ENCODE results near the gene ST6GALNAC2. TPM values are rescaled to one million over a fixed set of nuclear protein-coding genes. Genes with fewer than 3 reads are reported as not detected.
"Not testable (repeated sequence)": the region's sequence is repeated elsewhere in the genome, so short reads cannot be mapped to it uniquely, and the experiment has no call there.

Gene ST6GALNAC2
- total RNA-seq, 4 donors from 2014 or later: 1.4 to 4.4 (median 1.6) TPM; not detected in 1

DNA sequence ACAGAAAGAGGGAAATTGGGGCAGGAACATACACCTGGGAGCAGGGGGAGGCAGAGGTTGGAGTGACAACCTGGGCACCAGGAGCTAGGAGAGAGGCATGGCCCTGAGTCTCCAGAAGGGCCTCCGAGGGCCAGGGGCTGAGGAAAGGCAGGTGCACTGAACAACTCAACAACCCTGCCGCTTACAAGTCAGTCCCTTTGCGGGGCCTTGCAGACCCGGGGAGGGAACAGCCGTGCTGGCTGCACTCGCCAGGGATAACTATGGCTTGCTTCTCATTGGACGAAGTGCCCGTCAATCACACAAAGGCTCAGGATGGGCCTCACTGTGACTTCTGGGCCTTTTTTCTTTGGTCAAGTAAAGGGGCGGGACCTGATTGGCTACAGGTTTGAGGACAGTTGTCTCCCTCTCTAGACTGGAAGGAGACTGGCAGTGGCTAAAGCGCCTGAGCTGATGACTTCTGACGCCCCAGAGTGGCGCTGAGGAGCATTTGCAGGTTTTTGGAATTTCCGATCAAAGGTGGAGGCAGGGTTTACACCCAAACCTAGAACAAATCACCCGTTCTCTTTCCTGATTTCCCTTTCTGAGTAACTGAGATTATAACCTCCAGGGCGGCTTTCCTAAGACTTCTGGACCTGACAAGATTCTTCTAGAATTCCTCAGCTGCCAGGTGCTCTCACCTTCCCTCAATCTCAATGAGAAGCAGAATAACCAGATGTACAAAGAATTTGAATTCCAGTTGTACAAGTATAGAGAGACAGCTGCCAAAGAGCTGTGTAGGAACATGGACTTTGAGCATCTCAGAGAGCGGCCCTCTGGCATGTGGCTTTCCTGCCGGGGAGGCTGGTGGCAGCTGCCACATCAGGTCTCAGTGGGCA, 27.6 kb upstream of the ST6GALNAC2 start:
- H3K9me3 ChIP-seq: no peaks in the 10 kb centered on the region
- H3K27ac ChIP-seq: no peak overlapping the region
- in situ Hi-C loops (cut with MboI; ENCODE audit: low pct_ligation_motif_present in 1 of 4, low pct_unique_long_range_greater_than_20kb in 1 of 4, low sequenced_read_pairs in 3 of 4): no loop called here
- WGBS, 2 donors (ENCODE audit: low coverage in 1 of 2): 65 to 70% methylated on average over 2 to 16 of the region's 17 CpGs
- no peak overlapping the region for H3K4me3 ChIP-seq
- no peaks in the 10 kb centered on the region for H3K4me1 ChIP-seq
- no peak for DNase-seq
- TF ChIP-seq POLR2A (IDR thresholded peaks at IDR 0.05) (no peak), EP300 (IDR thresholded peaks at IDR 0.05; ENCODE audit: low read depth) (no peak)
- H3K36me3 ChIP-seq: no peaks in the 10 kb centered on the region
- H3K27me3 ChIP-seq: no peaks in the 10 kb centered on the region
- intact Hi-C loops (cut with DNase I; ENCODE audit: low total_unique reads): no loop called here

DNA sequence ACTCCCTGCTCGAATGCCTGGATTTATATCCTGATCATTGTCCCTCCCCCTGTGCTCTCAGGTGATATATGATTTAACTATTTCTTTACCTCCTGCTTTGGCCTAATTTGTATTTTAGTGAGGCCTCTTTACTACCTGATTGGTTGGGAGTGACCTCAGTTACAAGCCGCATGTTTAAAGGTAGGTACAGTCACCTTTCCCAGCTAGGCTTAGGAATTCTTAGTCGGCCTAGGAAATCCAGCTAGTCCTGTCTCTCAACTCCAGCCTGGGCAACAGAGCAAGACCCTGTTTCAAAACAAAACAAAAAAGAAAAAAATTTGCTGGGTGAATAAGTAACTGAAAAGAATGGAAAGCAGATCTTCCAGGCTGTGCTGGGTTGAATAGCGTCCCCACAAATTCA, 26.8 kb upstream of the ST6GALNAC2 start:
- no peaks in the 10 kb centered on the region for H3K36me3 ChIP-seq
- intact Hi-C loops (cut with DNase I; ENCODE audit: low total_unique reads): no loop called here
- no peaks in the 10 kb centered on the region for H3K4me1 ChIP-seq
- no peak overlapping the region for H3K4me3 ChIP-seq
- no peaks in the 10 kb centered on the region for H3K9me3 ChIP-seq
- WGBS, 2 donors (ENCODE audit: low coverage in 1 of 2): 60 to 74% methylated on average over 4 of the region's 4 CpGs
- TF ChIP-seq POLR2AphosphoS5 (IDR thresholded peaks at IDR 0.05) (no peak), POLR2A (IDR thresholded peaks at IDR 0.05) (no peak), EP300 (IDR thresholded peaks at IDR 0.05; ENCODE audit: low read depth) (no peak)
- TF ChIP-seq, protein P1, sequence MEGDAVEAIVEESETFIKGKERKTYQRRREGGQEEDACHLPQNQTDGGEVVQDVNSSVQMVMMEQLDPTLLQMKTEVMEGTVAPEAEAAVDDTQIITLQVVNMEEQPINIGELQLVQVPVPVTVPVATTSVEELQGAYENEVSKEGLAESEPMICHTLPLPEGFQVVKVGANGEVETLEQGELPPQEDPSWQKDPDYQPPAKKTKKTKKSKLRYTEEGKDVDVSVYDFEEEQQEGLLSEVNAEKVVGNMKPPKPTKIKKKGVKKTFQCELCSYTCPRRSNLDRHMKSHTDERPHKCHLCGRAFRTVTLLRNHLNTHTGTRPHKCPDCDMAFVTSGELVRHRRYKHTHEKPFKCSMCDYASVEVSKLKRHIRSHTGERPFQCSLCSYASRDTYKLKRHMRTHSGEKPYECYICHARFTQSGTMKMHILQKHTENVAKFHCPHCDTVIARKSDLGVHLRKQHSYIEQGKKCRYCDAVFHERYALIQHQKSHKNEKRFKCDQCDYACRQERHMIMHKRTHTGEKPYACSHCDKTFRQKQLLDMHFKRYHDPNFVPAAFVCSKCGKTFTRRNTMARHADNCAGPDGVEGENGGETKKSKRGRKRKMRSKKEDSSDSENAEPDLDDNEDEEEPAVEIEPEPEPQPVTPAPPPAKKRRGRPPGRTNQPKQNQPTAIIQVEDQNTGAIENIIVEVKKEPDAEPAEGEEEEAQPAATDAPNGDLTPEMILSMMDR (IDR thresholded peaks at IDR 0.05): no peak
- in situ Hi-C loops (cut with MboI; ENCODE audit: low pct_ligation_motif_present in 1 of 4, low pct_unique_long_range_greater_than_20kb in 1 of 4, low sequenced_read_pairs in 3 of 4): no loop called here
- DNase-seq: no peak
- no peak overlapping the region for H3K27ac ChIP-seq
- H3K27me3 ChIP-seq: no peaks in the 10 kb centered on the region

DNA sequence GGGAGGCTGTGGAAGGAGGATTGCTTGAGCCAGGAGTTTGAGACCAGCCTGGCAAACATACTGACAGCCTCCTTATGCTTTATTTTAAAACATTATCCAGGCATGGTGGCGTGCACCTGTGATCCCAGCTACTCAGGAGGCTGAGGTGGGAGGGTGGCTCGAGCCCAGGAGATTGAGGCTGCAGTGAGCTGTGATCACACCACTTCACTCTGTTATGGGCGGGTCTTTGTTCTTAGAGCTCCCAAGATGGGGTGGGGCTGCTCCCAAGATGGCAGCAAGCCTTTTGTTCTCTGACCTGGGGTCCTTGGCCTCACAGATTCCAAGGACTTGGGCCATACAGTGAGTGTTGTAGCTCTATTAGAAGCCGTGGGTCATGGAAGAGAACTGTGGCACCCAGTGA, 26.1 kb upstream of the ST6GALNAC2 start:
- Histone ChIP-seq H3K27ac (no peak overlapping the region), H3K36me3 (no peaks in the 10 kb centered on the region), H3K4me1 (no peaks in the 10 kb centered on the region), H3K4me3 (no peak overlapping the region), H3K9me3 (no peaks in the 10 kb centered on the region), H3K27me3 (no peaks in the 10 kb centered on the region)
- intact Hi-C loops (cut with DNase I; ENCODE audit: low total_unique reads) (no loop called here), in situ Hi-C loops (cut with MboI; ENCODE audit: low pct_ligation_motif_present in 1 of 4, low pct_unique_long_range_greater_than_20kb in 1 of 4, low sequenced_read_pairs in 3 of 4) (no loop called here)
- WGBS, 2 donors (ENCODE audit: low coverage in 1 of 2): 94% methylated on average over 4 of the region's 4 CpGs; no CpG with 5 or more reads in 1 of the 2 donors
- no peak for DNase-seq
- TF ChIP-seq EP300 (IDR thresholded peaks at IDR 0.05; ENCODE audit: low read depth) (no peak), POLR2A (IDR thresholded peaks at IDR 0.05) (no peak), POLR2AphosphoS5 (IDR thresholded peaks at IDR 0.05) (no peak)
- TF ChIP-seq, protein P1 (IDR thresholded peaks at IDR 0.05): no peak

DNA sequence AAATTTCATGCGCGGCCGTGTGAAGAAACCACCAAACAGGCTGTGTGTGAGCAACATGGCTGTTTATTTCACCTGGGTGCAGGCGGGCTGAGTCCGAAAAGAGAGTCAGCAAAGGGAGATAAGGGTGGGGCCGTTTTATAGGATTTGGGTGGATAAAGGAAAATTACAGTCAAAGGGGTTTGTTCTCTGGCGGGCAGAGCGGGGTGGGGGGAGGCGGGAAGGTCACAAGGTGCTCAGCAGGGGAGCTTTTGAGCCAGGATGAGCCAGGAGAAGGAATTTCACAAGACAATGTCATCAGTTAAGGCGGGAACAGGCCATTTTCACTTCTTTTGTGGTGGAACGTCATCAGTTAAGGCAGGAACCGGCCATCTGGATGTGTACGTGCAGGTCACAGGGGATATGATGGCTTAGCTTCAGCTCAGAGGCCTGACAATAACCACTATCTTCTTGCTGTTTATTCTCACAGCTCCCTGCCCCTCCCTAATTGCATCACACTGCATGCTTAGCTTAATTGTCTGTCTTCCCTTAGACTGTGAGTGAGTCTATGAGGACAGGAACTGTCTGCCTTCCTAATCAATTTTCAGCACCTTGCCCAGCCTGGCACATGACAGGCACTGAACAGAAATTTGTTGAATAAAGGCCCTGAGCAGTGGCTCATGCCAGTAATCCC, 25.6 kb upstream of the ST6GALNAC2 start:
- H3K27me3 ChIP-seq; H3K27ac ChIP-seq; intact Hi-C loops (cut with DNase I; ENCODE audit: low total_unique reads); H3K4me1 ChIP-seq; H3K4me3 ChIP-seq; H3K36me3 ChIP-seq; in situ Hi-C loops (cut with MboI; ENCODE audit: low pct_ligation_motif_present in 1 of 4, low pct_unique_long_range_greater_than_20kb in 1 of 4, low sequenced_read_pairs in 3 of 4); DNase-seq; H3K9me3 ChIP-seq: not testable (repeated sequence)
- 63 to 78% methylated on average over 6 to 13 of the region's 13 CpGs for WGBS, 2 donors (ENCODE audit: low coverage in 1 of 2)

DNA sequence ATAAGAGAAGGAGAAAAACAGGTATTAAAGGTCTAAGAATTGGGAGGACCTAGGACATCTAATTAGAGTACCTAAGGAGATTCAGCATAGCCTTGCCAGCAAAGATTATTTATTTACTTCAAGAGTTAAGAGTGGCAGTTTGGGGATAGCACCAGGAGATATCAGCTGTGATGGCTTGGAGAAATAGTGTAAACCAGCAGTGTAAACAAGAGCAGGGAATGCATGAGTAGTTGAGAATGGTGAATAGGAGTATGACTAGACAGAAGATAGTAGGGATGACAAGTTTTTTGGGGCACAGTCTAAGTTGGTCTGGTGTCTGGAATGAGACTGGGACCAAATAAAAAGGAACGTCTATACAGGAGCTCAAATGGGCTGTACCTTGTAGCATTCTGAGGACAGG, 21.0 kb upstream of the ST6GALNAC2 start:
- H3K27ac ChIP-seq; intact Hi-C loops (cut with DNase I; ENCODE audit: low total_unique reads); H3K27me3 ChIP-seq; DNase-seq; H3K4me3 ChIP-seq; H3K36me3 ChIP-seq; H3K9me3 ChIP-seq; in situ Hi-C loops (cut with MboI; ENCODE audit: low pct_ligation_motif_present in 1 of 4, low pct_unique_long_range_greater_than_20kb in 1 of 4, low sequenced_read_pairs in 3 of 4); H3K4me1 ChIP-seq: not testable (repeated sequence)
- WGBS, 2 donors (ENCODE audit: low coverage in 1 of 2): 56 to 75% methylated on average over 1 of the region's 1 CpG
